ENCODE results near the gene RIPOR1.
"Not testable (repeated sequence)": the region's sequence is repeated elsewhere in the genome, so short reads cannot be mapped to it uniquely, and the experiment has no call there.

Gene RIPOR1

GRCh38 chr16:67504031-67505021, 24.3 kb upstream of the RIPOR1 start:
- H3K4me3 ChIP-seq (ENCODE audit: low read length), result no peak overlapping the region
- no peak for DNase-seq (ENCODE audit: low read depth)
- TF ChIP-seq, protein P1, sequence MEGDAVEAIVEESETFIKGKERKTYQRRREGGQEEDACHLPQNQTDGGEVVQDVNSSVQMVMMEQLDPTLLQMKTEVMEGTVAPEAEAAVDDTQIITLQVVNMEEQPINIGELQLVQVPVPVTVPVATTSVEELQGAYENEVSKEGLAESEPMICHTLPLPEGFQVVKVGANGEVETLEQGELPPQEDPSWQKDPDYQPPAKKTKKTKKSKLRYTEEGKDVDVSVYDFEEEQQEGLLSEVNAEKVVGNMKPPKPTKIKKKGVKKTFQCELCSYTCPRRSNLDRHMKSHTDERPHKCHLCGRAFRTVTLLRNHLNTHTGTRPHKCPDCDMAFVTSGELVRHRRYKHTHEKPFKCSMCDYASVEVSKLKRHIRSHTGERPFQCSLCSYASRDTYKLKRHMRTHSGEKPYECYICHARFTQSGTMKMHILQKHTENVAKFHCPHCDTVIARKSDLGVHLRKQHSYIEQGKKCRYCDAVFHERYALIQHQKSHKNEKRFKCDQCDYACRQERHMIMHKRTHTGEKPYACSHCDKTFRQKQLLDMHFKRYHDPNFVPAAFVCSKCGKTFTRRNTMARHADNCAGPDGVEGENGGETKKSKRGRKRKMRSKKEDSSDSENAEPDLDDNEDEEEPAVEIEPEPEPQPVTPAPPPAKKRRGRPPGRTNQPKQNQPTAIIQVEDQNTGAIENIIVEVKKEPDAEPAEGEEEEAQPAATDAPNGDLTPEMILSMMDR (IDR thresholded peaks at IDR 0.05; ENCODE audit: insufficient read depth, low read depth, low read length, missing control alignments), result no peak

- TF ChIP-seq, protein P1 (IDR thresholded peaks at IDR 0.05; ENCODE audit: insufficient read depth, low read depth, low read length, missing control alignments), result no peak
- DNase-seq (ENCODE audit: low read depth), result no peak
- no peak overlapping the region for H3K4me3 ChIP-seq (ENCODE audit: low read length)
Observed at GRCh38 chr16:67506468-67506867, 22.2 kb upstream of the RIPOR1 start.

GRCh38 chr16:67509016-67509415, 19.6 kb upstream of the RIPOR1 start:
- TF ChIP-seq, protein P1 (IDR thresholded peaks at IDR 0.05; ENCODE audit: insufficient read depth, low read depth, low read length, missing control alignments), result no peak
- DNase-seq (ENCODE audit: low read depth), result no peak
- no peak overlapping the region for H3K4me3 ChIP-seq (ENCODE audit: low read length)

- not testable (repeated sequence) for H3K4me3 ChIP-seq (ENCODE audit: low read length); DNase-seq (ENCODE audit: low read depth)
Observed at GRCh38 chr16:67513892-67514291, 14.7 kb upstream of the RIPOR1 start.

- DNase-seq (ENCODE audit: low read depth), result peak; percentile 89
- no peak overlapping the region for H3K4me3 ChIP-seq (ENCODE audit: low read length)
- TF ChIP-seq, protein P1 (IDR thresholded peaks at IDR 0.05; ENCODE audit: insufficient read depth, low read depth, low read length, missing control alignments), result peak; percentile 72
Observed at GRCh38 chr16:67514382-67514828, 14.2 kb upstream of the RIPOR1 start.

DNA sequence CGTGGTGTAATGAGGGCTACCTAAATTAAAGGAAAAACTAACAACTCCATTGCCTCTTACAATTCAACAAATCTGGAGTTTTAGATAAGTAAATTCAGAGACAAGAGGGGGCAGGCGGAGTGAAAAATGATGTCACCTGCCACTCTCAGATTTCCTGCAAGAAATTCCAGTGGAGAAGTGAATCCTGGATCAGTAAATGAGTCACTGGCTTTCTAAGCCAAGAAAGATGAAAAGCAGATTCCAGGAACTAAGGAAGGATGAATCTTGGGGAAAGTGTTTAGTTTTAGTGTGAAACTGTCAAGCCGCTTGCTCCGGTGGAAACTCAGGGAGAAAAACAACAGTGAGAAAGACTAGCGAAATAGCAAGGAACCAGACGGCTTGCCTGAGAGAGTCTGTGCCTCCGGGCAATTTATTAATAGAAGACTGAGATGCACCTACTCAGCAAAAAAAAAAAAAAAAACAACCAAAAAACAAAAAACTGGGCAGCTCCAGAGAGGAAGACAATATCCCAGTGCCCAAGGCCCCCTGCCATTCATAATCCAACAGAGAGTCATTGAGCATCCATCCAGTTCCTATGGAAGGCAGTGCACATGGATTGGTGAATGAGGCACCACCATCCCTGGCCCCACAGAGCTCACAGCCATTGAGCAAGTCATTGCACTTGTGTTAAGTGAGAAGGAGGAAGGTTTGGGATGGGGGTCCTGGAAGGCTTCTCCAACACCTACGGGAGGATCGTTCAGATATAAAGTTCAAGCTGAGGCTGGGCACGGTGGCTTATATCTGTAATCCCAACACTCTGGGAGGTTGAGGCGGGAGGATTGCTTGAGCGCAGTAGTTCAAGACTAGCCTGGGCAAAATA, 12.1 kb upstream of the RIPOR1 start:
- no peak overlapping the region for H3K4me3 ChIP-seq (ENCODE audit: low read length)
- DNase-seq (ENCODE audit: low read depth), result peak; percentile 72
- TF ChIP-seq, protein P1 (IDR thresholded peaks at IDR 0.05; ENCODE audit: insufficient read depth, low read depth, low read length, missing control alignments), result no peak

DNA sequence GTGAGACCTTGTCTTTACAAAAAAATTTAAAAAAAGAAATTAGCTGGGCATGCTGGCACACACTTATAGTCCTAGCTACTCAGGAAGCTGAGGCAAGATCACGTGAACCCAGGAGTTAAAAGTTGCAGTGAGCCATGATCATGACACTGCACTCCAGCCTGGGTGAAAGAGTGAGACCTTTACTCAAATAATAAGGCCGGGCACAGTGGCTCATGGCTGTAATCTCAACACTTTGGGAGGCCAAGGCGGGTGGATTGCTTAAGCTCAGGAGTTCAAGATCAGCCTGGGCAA, 11.5 kb upstream of the RIPOR1 start:
- no peak overlapping the region for H3K4me3 ChIP-seq (ENCODE audit: low read length)
- TF ChIP-seq, protein P1 (IDR thresholded peaks at IDR 0.05; ENCODE audit: insufficient read depth, low read depth, low read length, missing control alignments), result no peak
- DNase-seq (ENCODE audit: low read depth), result no peak
